Hematopoietic multipotent progenitor cell treated with erythropoietin and hydrocortisone succinate and interleukin-3 and kit ligand, for 4 days (in vitro differentiated cells): Measurements from ENCODE around the gene LRRC14B.
"Not testable (repeated sequence)": the region's sequence is repeated elsewhere in the genome, so short reads cannot be mapped to it uniquely, and the experiment has no call there.

Experiments used
- DNase-seq: peaks from one replicate; pipeline ENCODE4 v3.0.0-alpha.2; 2015

The LRRC14B gene

DNA sequence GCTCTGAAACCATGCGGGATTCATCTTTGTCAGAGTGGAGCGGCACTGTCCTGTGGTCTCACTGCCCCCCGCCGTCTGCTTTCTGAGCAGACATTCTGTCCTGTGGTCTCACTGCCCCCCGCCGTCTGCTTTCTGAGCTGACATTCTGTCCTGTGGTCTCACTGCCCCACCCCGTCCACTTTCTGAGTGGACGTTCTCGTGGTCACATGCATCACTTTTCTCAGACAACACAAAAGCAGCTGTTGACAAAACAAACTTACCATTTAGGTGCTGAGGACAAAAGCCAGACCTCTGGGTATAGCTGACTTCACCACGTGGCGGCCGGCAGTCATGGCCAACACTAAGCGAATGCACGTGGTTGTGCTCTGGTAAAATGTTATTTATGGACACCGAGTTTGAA is 2.8 kb downstream of the LRRC14B start:
- DNase-seq: no peak

DNA sequence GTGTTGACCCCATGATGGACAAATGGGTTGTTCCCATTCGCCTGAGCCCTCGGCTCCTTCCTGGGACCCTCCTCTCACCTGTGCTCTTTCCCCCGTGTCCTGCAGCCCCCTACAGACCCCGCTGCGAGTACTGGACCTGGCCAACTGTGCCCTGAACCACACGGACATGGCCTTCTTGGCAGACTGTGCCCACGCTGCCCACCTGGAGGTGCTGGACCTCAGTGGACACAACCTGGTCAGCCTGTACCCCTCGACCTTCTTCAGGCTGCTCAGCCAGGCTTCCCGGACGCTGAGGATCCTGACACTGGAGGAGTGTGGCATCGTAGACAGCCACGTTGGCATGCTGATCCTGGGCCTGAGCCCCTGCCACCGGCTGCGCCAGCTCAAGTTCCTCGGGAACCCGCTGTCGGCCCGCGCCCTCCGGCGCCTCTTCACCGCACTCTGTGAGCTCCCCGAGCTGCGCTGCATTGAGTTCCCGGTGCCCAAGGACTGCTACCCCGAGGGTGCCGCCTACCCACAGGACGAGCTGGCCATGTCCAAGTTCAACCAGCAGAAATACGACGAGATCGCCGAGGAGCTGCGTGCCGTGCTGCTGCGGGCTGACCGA is 3.4 kb downstream of the LRRC14B start:
- no peak for DNase-seq

DNA sequence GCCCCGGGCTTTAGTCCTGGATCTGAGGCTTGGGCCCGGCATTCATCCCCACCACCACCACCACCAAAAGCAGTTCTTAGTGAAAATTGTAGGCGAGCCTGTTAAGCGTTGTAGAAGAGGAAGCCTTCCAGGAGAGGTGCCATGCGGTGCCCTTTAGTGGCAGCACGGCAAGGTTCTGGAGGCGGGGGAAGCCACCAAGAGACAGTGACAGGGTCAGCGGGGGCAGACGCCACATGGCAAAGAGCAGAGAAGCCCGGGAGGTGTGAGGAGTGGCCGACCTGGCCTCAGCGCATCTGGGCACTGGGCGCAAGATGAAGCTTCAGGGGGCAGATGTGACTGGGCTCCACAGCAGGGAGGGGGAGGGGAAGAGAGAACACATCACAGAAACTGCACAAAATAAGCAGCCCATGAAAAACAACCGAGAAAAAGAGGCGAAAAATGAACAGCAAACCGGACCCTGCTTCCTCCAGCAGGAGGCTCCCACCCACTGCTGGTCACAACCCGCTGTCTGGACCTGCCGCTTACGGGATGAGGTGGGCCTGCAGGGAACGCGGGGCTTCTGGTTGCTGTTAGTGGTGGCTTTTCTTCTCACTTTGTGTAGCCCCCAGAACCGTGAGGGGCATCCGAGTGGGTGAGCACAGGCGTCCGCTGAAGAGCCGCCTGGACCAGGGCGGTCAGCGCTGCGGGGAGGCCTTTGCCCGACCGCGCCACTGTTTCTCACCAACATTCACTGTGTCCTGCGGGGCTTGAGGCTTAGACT is 4.3 kb downstream of the LRRC14B start:
- DNase-seq: no peak

DNA sequence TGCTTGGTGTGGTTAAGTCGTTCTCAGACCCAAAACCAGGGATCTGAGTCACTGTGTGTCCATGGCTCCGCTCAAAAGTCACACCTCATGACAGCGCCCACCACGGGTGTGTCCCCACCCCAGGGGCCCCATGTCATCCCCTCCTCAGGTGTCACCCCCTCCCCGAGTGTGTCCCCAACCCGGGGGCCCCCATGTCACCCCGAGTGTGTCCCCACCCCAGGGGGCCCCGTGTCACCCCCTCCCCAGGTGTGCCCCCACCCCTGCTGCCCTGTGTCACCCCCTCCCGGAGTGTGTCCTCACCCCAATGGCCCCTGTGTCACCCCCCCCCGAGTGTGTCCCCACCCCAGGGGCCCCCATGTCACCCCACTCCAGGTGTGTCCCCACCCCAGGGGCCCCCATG is 5.1 kb downstream of the LRRC14B start:
- no peak for DNase-seq

DNA sequence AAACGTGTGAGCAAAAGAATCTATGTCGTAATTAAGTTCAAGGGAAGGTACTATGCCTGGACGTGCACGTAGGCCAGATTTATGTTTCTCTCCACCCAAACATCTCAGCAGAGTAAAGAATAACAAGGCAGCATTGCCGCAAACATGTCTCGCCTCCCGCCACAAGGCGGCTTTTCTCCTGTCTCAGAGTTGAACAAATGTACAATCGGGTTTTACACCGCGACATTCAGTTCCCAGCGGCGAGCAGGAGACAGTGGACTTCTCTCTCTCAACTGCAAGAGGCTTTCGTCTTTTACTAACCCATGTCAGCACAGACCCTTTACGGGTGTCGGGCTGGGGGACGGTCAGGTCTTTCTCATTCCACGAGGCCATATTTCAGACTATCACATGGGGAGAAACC is 5.7 kb downstream of the LRRC14B start:
- not testable (repeated sequence) for DNase-seq

DNA sequence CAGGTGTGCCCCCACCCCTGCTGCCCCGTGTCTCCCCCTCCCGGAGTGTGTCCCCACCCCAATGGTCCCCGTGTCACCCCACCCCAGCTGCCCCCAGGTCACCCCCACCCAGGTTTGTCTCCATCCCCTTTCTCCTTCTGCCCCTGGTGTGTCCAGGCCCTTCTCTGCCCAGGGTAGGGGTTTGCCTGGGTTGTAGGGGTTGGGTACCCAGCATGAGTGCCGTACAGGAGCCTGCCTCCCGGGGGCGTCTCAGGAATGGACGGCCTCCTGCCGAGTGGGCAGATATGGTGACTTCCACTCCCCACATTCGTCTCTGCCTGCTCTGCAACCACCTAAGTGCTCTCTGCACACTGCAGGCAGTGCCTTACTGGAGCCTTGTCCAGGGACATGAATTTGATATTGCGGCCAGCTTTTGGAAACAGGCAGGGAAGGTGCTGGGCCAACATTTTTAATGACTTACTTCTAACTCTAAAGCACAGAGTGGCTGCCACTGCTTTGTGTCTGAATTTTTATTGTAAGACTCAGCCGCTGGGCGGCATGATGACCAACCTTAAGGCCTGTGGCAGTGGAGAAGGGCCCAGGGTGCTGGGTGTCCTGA is 6.7 kb downstream of the LRRC14B start:
- no peak for DNase-seq

DNA sequence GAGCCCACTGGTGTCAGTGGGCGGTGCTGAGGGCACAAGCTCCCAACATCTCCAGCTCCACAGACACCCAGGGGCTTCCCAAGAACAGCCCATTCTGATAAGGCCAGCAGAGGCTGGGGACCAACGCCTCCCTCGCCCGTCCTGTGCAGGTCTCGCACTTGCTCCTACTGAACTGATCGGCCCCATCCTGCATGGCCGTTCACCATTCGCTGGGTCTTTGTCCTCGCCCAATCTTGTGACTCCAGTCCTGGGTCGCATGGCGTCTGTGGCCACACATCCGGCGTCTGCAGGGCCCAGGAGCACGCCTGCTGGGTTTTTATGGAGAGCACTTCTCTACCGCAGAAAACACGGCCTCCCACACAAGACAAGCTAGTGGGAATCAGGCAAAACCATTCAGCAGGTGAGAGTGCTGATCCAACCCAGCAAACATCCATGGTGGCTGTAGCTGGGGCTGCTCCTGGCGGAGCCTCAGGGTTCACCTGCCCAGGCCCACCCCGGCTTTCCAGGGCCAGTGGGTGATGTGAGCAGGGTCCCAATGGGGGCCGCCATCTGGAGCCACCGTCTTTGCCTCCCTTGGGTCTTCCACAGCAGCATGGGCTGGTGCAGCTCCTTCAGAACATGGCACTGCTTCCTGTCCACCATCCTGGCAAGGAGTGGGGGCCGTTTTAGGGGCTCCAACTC is 7.4 kb downstream of the LRRC14B start:
- no peak for DNase-seq

DNA sequence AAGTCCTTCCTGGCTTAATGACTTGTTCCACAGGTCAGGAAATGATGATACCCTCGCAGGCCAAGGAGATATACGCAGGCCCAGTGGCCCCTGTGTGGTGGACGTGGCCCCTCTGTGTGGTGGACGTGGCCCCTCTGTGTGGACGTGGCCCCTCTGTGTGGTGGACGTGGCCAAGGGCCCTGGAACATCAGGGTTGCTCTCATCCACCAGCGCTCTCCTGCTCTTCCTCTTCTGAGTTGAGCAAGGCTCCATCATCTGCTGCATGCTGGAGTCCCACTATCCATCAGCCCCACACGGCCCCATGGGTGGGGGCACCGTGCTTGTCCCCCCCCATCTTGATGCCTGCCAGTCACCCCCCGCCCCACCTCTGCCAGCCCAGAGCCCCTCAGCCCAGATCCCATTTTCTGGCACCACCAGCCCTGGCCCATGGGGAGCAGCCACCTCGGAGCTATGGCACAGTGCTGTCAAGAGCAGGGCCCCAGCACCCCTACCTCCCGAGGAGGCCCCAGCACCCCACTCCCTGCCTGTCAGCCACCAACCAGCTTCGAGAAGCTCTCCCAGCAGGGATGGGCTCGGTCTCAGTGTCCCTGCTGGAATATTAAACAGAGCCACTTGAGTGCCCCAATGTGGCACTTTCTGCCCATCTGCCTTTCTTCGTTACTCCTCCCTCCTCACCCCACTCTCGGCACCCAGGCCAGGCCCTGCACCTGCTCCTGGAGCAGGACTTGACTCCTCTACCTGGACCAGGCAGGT is 8.1 kb downstream of the LRRC14B start:
- no peak for DNase-seq

DNA sequence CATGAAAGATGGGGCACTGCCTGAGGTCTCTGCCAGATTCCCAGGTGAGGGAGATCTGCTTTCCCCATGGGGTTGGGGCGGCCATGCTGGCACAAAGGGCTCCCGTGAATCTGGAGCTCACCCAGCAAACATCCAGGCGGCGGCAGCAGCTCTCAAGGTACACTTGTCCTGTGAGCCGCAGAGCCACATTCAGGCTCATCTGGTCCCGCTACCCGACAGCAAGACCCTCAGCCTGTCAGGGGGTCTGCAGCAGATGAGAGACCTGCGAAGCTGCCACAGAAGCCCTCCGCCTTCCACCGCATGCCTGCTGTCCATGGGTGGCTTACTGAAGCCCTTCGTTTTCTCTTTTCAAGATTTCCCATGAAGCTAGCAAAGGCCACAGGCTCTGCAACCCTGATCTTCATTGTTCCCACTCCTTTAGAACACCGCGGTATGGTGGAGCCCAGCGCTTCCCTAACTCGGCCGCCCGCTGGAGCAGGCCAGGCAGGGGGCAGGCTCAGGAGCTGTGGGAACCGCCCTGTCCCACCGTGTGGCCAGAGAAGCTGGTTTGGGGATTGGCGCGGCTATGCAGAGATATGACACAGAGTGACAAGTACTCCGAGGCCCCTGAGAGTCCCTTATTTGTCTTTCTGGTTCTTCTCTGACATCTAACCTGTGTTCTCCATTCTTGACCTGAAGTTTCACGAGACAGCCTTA is 8.8 kb downstream of the LRRC14B start:
- DNase-seq: no peak

DNA sequence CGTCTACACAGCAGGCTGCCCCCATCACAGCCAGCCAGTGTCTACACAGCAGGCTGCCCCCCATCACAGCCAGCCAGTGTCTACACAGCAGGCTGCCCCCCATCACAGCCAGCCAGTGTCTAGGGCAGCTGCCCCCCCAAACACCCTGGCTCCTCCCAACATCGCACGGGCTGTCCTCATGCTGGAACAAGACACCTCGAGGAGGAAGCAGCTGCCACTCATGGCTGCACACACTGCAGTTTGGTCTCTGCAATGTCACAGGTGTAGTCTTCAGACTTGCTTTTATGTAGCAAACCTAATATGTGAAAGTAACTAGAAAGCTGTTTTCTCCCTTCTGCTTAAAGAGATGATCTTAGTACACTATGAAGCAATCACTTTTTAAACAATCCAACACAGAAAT is 9.7 kb downstream of the LRRC14B start:
- DNase-seq: no peak

DNA sequence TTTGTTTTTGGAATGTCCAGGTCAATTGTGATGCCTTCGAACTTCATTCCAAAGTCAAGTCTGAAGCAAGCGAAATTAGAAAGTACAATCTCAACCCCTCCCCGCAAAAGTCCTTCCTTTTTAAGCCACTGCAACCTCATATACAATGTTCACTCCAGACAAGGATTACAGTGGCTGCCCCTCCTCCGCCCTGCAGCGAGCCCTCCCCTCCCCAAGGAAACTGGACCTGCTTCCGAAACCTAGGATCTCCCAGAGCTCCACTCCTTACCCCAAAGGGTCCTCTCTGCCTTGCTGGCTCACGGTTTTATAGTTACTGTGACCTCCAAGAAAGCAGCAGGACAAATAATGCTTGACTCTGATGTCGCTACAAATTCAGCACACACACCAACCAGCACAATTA is 10.4 kb downstream of the LRRC14B start:
- DNase-seq: no peak

DNA sequence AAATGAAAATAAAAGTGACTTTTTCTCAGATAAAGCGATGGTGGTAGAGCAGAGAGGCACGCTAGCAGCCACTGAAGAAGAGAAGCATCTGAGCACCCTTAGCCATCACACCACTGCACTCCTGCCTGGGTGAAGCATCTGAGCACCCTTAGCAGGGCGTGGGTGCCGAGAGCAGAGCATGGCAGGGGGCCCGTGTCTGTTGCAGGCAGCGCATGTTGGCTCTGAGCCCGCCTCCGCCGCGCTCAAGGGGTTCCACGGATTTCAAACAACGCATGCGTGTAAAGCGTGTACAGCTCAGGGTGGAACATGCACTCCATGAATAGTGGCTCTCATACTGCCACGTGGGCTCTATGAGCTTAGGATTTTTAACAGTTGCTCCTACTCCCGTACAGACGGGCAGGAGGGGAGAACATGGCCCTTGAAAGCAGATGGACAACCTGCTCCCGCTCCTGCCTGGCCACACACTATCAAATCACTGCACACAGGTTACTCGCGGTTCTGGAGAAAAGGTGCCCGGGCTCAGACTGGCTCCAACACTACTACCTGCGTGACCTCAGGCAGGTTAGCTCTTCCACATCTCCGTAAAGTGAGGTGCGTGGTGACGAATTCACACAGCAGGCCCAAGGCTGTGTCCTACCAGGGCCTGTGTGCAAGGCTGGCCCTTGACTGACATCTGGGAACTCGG is 12.1 kb downstream of the LRRC14B start:
- DNase-seq: no peak

DNA sequence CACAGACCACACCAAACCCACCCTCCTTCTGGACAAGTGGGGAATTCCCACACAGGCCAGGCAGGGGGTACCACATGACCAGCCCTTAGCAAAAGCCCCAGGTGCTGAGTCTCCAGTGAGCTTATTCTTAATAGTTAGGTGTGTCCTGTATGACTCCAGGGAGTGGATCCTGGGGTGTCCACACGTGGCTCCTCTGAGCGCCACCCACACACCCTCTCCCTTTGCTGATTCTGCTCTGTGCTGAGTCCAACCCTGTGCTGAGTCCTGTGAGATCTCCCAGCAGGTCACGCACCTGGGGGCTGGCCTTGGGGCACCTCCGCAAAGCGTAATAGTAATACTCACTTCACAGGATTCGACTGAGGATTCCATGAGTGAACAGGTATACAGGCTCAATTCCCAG is 12.7 kb downstream of the LRRC14B start:
- DNase-seq: no peak

DNA sequence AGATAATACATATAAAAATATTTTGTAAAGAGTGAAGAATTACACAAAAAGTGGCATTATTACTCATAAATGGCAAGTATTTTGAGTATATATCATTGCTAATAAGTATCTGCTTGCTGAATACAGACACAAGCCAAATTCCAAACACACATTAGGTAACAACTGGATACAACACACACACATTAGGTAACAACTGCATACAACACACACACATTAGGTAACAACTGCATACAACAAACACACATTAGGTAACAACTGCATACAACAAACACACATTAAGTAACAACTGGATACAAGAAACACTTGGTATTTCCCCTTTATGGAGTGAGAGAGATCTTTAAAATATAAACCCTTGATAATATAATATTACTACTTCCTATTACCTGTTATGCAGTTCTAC is 13.2 kb downstream of the LRRC14B start:
- DNase-seq: no peak

DNA sequence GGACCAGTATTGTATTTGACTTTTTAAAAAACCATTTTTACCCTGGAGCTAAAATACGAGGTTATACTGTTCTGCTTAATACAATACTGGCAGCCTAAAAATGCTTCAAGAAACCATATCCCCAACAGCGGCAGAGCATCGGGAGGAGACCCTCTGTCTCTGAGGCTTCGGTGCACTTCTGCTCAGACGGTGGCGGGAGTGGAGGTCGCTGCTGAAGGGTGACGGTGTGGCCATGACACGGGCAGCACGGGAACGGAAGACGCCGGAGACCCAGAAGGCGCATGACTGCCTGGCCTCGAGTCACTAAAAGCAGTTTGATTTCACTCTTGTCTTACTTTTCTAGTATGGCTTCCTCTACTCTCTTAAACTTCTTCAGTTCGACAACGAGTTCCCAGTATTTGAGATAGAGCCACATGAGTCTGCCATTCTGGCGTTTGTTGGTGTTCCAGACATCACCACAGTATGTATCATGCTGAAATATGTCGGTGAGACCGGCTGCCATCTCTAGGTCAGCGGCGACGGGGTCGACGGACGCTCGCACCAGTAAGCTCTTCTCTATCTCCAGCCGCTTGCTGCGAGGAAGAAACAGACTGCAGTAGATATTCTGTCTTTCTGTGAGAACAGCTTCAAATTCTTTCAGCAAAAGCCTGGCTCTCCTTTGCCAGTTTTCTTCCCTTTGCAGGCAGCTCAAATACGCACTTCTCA is 13.8 kb downstream of the LRRC14B start:
- DNase-seq: no peak

DNA sequence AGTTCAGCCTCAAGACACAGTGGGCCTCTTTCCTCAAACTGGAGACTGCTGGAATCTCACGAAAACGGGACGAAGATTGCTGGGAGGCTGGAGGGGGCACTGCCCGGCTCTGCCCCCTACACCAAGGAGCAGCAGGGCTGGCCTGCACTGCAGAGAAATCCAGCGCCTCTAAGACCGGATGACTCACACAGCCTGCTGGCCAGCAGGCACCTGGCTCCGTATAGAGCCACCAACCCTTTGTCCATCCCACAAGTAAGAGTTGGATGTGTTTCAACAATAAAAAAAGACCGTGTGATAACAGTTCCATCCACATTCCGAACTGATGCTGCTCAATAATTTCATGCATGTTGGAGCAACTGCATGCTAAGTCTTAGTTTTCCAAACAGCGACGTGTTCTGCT is 15.1 kb downstream of the LRRC14B start:
- no peak for DNase-seq

DNA sequence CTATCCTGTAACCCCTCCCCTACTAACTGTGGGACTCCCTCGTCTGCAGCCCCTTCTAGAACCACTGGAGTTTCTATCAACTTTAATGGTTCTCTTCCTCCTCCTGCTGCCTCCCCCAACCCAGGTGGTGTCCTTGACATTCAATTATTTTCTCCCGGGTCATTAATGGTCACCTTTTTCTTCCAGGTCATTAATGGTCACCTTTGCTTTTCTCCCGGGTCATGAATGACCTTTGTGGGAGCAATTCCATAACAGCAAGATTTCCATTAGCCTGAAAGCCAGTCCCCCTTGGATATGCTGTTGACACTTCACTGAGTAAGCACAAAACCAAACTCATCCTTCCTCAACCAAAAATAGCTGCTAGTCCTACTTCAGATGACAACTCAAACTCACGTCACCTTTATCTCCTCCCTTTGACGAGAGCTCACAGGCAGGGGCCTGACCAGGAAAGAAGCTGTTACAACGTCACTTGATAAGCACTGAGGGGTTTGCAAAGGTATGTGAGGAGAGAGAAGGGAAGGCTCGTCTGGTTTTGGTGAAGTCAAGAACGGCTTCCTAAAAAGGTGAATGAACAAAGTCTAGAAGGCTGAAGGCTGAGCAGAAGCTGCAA is 15.7 kb downstream of the LRRC14B start:
- no peak for DNase-seq

DNA sequence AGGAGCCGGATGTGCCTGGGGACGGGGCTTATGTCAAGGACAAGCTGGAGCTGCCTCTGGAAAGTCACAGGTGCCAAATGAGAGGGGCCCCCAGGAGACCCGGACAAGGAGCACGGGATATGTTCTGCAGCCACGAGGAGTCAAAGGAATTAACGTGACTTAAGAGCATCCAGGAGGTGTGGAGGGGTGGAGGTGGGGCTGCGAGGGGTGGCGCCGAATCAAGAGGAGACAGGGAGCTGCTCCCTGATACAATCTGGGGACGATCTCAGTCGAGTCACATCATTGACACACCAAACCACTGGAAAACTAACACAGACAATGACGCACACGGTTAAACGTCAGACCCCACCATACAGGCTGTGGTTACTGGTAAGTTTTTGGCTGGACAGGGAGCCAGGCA is 16.3 kb downstream of the LRRC14B start:
- DNase-seq: no peak

DNA sequence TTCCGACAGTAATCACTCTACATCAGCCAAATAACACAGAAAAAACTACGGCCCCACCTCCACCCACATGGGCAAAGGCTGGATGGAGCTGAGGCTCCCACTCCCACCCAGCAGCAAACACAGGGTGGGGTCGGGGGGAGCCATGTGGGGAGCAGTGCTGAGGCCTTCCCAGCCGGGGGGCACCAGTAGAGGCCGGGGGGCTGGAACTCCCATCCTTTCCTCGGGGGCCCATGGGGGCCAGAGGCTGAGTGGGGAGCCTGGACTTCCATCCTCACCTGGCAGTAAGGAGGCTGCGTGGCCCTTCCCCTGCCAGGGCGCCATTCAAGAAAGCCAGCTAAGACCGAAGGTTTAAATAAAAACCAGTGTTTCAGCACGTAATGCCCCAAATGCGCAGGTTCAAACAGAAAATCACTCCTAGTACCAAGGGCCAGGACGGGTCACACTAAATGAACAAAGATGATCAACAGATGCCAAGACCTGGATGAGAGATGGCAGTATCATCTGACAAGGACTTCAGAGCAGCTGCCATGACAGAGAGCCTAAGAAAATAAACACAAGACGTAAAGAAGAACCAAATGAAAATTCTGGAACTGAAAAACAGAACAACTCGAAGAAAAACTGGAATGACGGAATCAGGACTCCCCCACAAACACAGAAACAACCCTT is 17.3 kb downstream of the LRRC14B start:
- DNase-seq: no peak

DNA sequence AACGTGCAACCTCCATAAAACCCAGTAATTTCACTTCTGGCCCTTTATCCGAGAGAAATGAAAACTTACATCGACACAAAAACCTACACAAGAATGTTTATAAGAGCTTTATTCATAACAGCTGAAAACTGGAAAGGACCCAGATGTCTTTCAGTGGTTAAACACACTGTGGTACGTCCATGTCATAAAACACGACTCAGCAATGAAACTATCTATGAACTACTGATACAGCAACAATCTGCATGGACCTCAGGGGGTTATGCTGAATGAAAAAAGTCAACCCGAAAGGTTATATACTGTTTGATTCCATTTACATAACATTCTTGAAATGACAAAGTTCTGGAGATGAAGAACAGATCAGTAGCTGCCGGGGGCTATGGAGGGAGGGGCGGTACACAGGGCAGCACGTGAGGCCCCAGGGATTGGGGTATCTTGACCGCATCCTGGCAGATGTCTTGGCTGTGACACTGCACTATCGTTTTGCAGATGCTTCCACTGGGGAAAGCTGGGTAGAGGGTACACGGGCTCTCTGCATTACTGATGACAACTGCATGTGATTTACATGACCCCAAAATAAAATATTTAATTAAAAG is 22.6 kb downstream of the LRRC14B start:
- no peak for DNase-seq
